PC-9 (cell line): ENCODE measurements around the gene PCGF3. TPM values are rescaled to one million over a fixed set of nuclear protein-coding genes. Genes with fewer than 3 reads are reported as not detected.
"Not testable (repeated sequence)": the region's sequence is repeated elsewhere in the genome, so short reads cannot be mapped to it uniquely, and the experiment has no call there.

ENCODE experiments used
- BruUV-seq: library from RNA; stranded (reverse); fragments of 400-500 nt; replicated peaks from 2 replicates; lab custom pipeline; 2021; lab: Mats Ljungman, UMichigan
- CTCF ChIA-PET: fragments of 300-600 bp; sonication (Branson Sonifier 250); formaldehyde crosslinking; loops from one replicate; lab custom pipeline; 2022; ENCODE audit warnings: antibody characterized with exemption; lab: Charles Lee
- POLR2A ChIA-PET: fragments of 300-600 bp; sonication (Branson Sonifier 250); formaldehyde crosslinking; loops from one replicate; lab custom pipeline; 2022; ENCODE audit warnings: antibody characterized with exemption; ENCODE audit not compliant: unreplicated experiment; lab: Charles Lee
- DNase-seq, 2 experiments: peaks; one replicate each; pipeline versions ENCODE4 v3.0.0 to v3.0.0-alpha.2; 2015 to 2022; ENCODE audit warnings: mixed read lengths in 1 of 2
- H2AFZ ChIP-seq: fragments of 200-600 bp; sonication (generic); 2 replicates; pipeline ENCODE4 v1.8.1; 2017; ENCODE audit warnings: antibody characterized with exemption
- H3F3A ChIP-seq: fragments of 200-600 bp; sonication (generic); 2 replicates; pipeline ENCODE4 v1.8.1; 2017; ENCODE audit warnings: antibody characterized with exemption, mild to moderate bottlenecking, low read depth; ENCODE audit not compliant: insufficient read depth
- H3K27ac ChIP-seq: fragments of 200-600 bp; sonication (generic); 2 replicates; pipeline ENCODE4 v1.6.1; 2016; ENCODE audit warnings: mixed run types
- H3K27me3 ChIP-seq: fragments of 200-600 bp; sonication (generic); 2 replicates; pipeline ENCODE4 v1.6.1; 2016; ENCODE audit warnings: low read depth, mixed run types; ENCODE audit not compliant: insufficient read depth
- H3K36me3 ChIP-seq: fragments of 200-600 bp; sonication (generic); 2 replicates; pipeline ENCODE4 v1.6.1; 2016; ENCODE audit warnings: low read depth, mixed run types
- H3K4me1 ChIP-seq: fragments of 200-600 bp; sonication (generic); replicated peaks from 2 replicates; pipeline ENCODE4 v1.6.1; 2016; ENCODE audit warnings: mixed run types; ENCODE audit not compliant: insufficient read depth
- H3K4me2 ChIP-seq: fragments of 200-600 bp; sonication (generic); 2 replicates; pipeline ENCODE4 v1.6.1; 2017; ENCODE audit warnings: mixed run types
- H3K4me3 ChIP-seq: fragments of 200-600 bp; sonication (generic); 2 replicates; pipeline ENCODE4 v1.6.1; 2016; ENCODE audit warnings: mixed run types
- H3K79me2 ChIP-seq: fragments of 200-600 bp; sonication (generic); 2 replicates; pipeline ENCODE4 v1.6.1; 2017; ENCODE audit warnings: low read depth, mixed run types
- H3K9me2 ChIP-seq: fragments of 200-600 bp; sonication (generic); 2 replicates; pipeline ENCODE4 v1.8.1; 2017; ENCODE audit warnings: mild to moderate bottlenecking; ENCODE audit not compliant: insufficient read depth
- H3K9me3 ChIP-seq: fragments of 200-600 bp; sonication (generic); 2 replicates; pipeline ENCODE4 v1.8.1; 2016; ENCODE audit warnings: low read depth; ENCODE audit not compliant: insufficient read depth
- H4K20me1 ChIP-seq: fragments of 200-600 bp; sonication (generic); 2 replicates; pipeline ENCODE4 v1.8.1; 2017; ENCODE audit not compliant: insufficient read depth
- CTCF ChIP-seq: fragments of 200-600 bp; sonication (generic); conservative IDR thresholded peaks from 2 replicates; pipeline ENCODE4 v1.6.1; 2017; ENCODE audit warnings: mixed run types, antibody characterized with exemption, mild to moderate bottlenecking, moderate library complexity
- EZH2 ChIP-seq: fragments of 200-600 bp; sonication (generic); IDR thresholded peaks from 2 replicates; pipeline ENCODE4 v1.8.0; 2017; ENCODE audit warnings: antibody characterized with exemption, low read depth
- intact Hi-C: fragments of 100-400 bp; cut with micrococcal nuclease; formaldehyde crosslinking; loops from one replicate; pipeline ENCODE4 v1.10.0; 2022; ENCODE audit not compliant: unreplicated experiment
- total RNA-seq: library from RNA; stranded (reverse); gene quantifications from 2 replicates; pipeline ENCODE4 v1.2.3, GENCODE V29; 2021

The PCGF3 gene
- total RNA-seq, 1 experiment from 2014 or later = 60.8 TPM

- Histone ChIP-seq H3F3A (peaks cover 20% of the 10 kb centered on the region), H2AFZ (no peak overlapping the region), H4K20me1 (no peaks in the 10 kb centered on the region), H3K4me1 (peaks cover 22% of the 10 kb centered on the region), H3K27me3 (no peaks in the 10 kb centered on the region), H3K9me3 (no peaks in the 10 kb centered on the region), H3K27ac (no peak overlapping the region), H3K79me2 (no peaks in the 10 kb centered on the region), H3K9me2 (no peaks in the 10 kb centered on the region), H3K4me2 (no peak overlapping the region), H3K4me3 (no peak overlapping the region), H3K36me3 (no peaks in the 10 kb centered on the region)
- CTCF ChIA-PET = no interaction called here
- intact Hi-C loops = no loop called here
- POLR2A ChIA-PET = no interaction called here
- TF ChIP-seq CTCF = no peak
- no peak for TF ChIP-seq EZH2
- no peak for DNase-seq
- BruUV-seq = no TSS peak
These were observed 98.3 kb downstream of the PCGF3 start for GRCh38 chr4:803884-804283.

GRCh38 chr4:804804-805203 is 99.2 kb downstream of the PCGF3 start:
- CTCF ChIA-PET = no interaction called here
- DNase-seq = no peak

GRCh38 chr4:806979-807378 is 101.3 kb downstream of the PCGF3 start:
- H4K20me1 ChIP-seq, H2AFZ ChIP-seq, DNase-seq, intact Hi-C loops, H3K9me2 ChIP-seq, BruUV-seq, CTCF ChIA-PET, H3K4me3 ChIP-seq, H3K9me3 ChIP-seq, H3K27me3 ChIP-seq, H3K4me2 ChIP-seq, H3K36me3 ChIP-seq, H3K4me1 ChIP-seq, H3K27ac ChIP-seq, H3K79me2 ChIP-seq, POLR2A ChIA-PET, H3F3A ChIP-seq: not testable (repeated sequence)

More at GRCh38 chr4:804804-805203, 99.2 kb downstream of the PCGF3 start:
- H3K79me2 ChIP-seq = no peaks in the 10 kb centered on the region
- no peaks in the 10 kb centered on the region for H4K20me1 ChIP-seq
- H3K4me2 ChIP-seq = no peak overlapping the region
- no TSS peak for BruUV-seq
- intact Hi-C loops = no loop called here
- peaks cover 12% of the 10 kb centered on the region for H3K4me1 ChIP-seq
- no peaks in the 10 kb centered on the region for H3K27me3 ChIP-seq
- no peaks in the 10 kb centered on the region for H3K36me3 ChIP-seq
- TF ChIP-seq EZH2 (no peak), CTCF (no peak)
- H3K9me3 ChIP-seq = no peaks in the 10 kb centered on the region
- no peak overlapping the region for H3K27ac ChIP-seq
- H3F3A ChIP-seq = peaks cover 11% of the 10 kb centered on the region
- no peaks in the 10 kb centered on the region for H3K9me2 ChIP-seq
- H3K4me3 ChIP-seq = no peak overlapping the region
- no peak overlapping the region for H2AFZ ChIP-seq
- POLR2A ChIA-PET = no interaction called here

- H3K27ac ChIP-seq = no peak overlapping the region
- H3K27me3 ChIP-seq = no peaks in the 10 kb centered on the region
- intact Hi-C loops = no loop called here
- no peaks in the 10 kb centered on the region for H3K9me3 ChIP-seq
- TF ChIP-seq CTCF (no peak), EZH2 (no peak)
- ChIA-PET POLR2A (no interaction called here), CTCF (no interaction called here)
- H4K20me1 ChIP-seq = no peaks in the 10 kb centered on the region
- H3F3A ChIP-seq = no peaks in the 10 kb centered on the region
- no peak overlapping the region for H3K4me2 ChIP-seq
- H3K4me3 ChIP-seq = no peak overlapping the region
- H3K79me2 ChIP-seq = no peaks in the 10 kb centered on the region
- no peaks in the 10 kb centered on the region for H3K36me3 ChIP-seq
- no peak for DNase-seq
- no peaks in the 10 kb centered on the region for H3K4me1 ChIP-seq
- BruUV-seq = no TSS peak
- no peaks in the 10 kb centered on the region for H3K9me2 ChIP-seq
- H2AFZ ChIP-seq = no peak overlapping the region
These were observed 102.2 kb downstream of the PCGF3 start for GRCh38 chr4:807792-808191.
